C4-2B (cell line): Measurements from ENCODE around the gene PPIF.

Experiments
- H3K27ac ChIP-seq: fragments of 450-650 bp; 2 replicates; pipeline ENCODE4 v1.5.1; 2017
- ZFX ChIP-seq: fragments of 450-650 bp; IDR thresholded peaks from 2 replicates; pipeline ENCODE4 v1.6.1; 2017
- TF ChIP-seq, protein P1 (sequence below): fragments of 450-650 bp; conservative IDR thresholded peaks from 2 replicates; pipeline ENCODE4 v1.5.1; 2017; ENCODE audit warnings: mild to moderate bottlenecking

The PPIF gene

GRCh38 chr10:79346388-79347225 is 662 bp upstream of the PPIF start:
- peak overlapping the region; percentile 99 for H3K27ac ChIP-seq
- TF ChIP-seq, protein P1, sequence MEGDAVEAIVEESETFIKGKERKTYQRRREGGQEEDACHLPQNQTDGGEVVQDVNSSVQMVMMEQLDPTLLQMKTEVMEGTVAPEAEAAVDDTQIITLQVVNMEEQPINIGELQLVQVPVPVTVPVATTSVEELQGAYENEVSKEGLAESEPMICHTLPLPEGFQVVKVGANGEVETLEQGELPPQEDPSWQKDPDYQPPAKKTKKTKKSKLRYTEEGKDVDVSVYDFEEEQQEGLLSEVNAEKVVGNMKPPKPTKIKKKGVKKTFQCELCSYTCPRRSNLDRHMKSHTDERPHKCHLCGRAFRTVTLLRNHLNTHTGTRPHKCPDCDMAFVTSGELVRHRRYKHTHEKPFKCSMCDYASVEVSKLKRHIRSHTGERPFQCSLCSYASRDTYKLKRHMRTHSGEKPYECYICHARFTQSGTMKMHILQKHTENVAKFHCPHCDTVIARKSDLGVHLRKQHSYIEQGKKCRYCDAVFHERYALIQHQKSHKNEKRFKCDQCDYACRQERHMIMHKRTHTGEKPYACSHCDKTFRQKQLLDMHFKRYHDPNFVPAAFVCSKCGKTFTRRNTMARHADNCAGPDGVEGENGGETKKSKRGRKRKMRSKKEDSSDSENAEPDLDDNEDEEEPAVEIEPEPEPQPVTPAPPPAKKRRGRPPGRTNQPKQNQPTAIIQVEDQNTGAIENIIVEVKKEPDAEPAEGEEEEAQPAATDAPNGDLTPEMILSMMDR = no peak
- no peak for TF ChIP-seq ZFX

- H3K27ac ChIP-seq = peak overlapping the region; percentile 99
- TF ChIP-seq ZFX = peak; percentile 66
- TF ChIP-seq, protein P1 = no peak
Observed at GRCh38 chr10:79347894-79348639, 798 bp downstream of the PPIF start.

DNA sequence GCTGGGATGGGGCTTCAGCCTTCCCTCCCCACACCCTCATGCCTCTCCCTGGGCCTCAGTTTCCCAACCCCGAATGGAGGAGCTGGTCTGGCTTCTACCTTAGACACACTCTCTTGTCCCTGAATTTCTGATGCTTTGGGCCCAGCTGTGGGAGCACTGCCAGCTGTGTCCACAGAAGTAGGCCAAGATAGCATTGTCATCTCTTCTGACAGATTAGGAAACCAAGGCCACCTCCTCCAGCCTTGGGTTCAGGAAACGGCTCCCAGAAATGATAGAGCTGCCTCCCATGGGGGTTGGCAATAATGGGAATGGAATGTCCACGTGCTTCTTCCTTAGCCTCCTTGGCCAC is 1.3 kb downstream of the PPIF start:
- H3K27ac ChIP-seq = peak overlapping the region; percentile 99
- TF ChIP-seq, protein P1 = no peak

GRCh38 chr10:79349072-79349491 is 1.8 kb downstream of the PPIF start:
- H3K27ac ChIP-seq = peak overlapping the region; percentile 99
- TF ChIP-seq, protein P1 = no peak
- no peak for TF ChIP-seq ZFX

DNA sequence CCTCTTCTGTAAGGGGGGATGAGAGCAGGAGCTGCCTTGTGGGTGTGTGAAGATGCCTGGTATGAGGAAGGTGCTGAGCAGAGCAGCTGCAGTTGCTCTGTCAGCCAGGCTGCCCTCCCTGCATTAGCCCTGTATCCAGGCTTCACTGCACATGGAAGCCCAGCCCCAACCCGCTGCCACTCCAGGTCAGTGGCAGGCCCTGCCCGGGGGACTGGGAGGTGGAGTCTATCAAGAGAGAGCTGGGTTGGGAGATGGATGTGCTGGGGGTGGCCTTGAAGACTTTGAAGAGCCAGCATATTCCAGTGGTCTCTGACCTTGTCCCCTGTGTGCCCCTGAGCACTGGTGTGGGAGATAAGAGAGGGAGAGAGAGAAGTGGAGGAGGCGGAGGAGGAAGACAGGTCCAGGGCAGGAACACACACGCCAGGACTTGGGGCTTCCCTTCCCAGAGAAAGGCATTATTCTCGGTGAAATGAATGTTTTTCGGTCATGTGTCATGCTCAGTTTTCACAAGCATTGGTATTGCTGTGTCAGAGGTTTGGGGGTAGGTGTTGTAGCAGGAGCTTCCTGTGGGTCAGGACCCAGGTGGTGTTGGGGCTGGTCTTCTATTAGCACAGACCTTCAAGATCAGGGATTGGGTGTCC is 2.6 kb downstream of the PPIF start:
- no peak overlapping the region; the same call in 1 of the 2 replicates for H3K27ac ChIP-seq

GRCh38 chr10:79350407-79351154 is 3.3 kb downstream of the PPIF start:
- H3K27ac ChIP-seq = no peak overlapping the region
- TF ChIP-seq, protein P1 = no peak
- no peak for TF ChIP-seq ZFX

More for the DNA sequence above, 2.6 kb downstream of the PPIF start:
- no peak for TF ChIP-seq ZFX
- TF ChIP-seq, protein P1 = no peak
